GM08714 (cell line): ENCODE data around the gene UBQLN4.

ENCODE experiments used
- H3K4me3 ChIP-seq: fragments of 200-500 bp; sonication (Bioruptor generic); 2 replicates; pipeline ENCODE4 v1.5.1; 2014; ENCODE audit warnings: mild to moderate bottlenecking, low read length, inconsistent platforms
- ZNF274 ChIP-seq: IDR thresholded peaks from 2 replicates; pipeline ENCODE4 v1.6.1; 2012; ENCODE audit warnings: mild to moderate bottlenecking, low read depth, low read length

The UBQLN4 gene

DNA sequence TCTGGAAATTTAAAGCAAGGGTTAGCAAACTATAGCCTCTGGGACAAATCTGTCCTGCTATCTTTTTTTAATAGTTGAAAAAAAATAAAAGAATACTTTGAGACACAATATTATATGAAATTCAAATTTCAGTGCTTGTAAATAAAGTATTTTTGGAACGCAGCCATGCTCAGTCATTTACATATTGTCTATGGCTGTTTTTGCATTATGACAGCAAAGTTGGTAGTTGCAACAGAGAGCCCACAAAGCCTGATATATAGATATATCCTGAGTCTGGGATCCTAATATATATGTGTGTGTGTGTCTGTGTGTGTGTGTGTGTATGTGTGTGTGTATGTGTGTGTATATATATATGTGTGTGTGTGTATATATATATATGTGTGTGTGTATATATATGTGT is 53.6 kb downstream of the UBQLN4 start:
- H3K4me3 ChIP-seq, result no peak overlapping the region
- no peak for TF ChIP-seq ZNF274

DNA sequence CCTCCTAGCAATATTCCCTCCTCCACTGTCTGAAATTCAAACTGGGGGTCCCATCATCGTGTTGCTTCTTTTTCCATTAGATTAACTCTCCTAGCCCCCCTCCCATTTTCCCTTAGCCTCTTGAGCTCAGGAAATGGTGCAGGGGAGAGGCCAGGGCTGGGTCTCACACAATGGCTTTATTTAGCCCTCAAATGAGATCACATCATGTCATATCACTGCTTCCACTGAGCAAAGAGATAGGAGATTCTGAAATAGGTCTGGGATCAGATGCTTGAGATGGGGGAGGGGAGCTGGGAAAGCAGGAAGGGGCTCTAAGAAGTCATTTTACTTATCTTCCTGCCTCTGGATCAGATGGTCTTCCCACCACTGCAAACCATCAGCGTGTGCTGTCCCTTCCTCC is 57.4 kb downstream of the UBQLN4 start:
- no peak overlapping the region for H3K4me3 ChIP-seq
- TF ChIP-seq ZNF274, result no peak

DNA sequence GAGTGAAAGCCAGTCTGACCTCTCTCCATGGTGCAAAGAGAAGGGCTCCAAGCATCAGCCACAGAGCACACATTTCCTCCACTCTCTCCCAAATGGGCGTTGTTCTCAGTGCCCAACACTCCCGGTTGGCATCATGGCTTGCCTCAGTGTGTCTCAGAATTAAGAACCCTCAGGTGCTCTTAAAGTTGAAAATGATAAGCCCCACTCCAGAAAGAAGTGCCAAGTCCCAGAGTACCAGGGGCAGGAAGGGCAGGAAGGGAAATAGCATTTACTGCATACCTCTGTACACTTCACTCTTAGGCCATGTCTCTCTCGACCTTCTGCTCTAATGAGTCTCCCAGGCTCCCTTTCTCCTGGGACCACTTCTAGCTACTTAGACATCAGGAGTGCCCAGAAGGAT is 60.0 kb downstream of the UBQLN4 start:
- H3K4me3 ChIP-seq, result no peak overlapping the region
- no peak for TF ChIP-seq ZNF274

DNA sequence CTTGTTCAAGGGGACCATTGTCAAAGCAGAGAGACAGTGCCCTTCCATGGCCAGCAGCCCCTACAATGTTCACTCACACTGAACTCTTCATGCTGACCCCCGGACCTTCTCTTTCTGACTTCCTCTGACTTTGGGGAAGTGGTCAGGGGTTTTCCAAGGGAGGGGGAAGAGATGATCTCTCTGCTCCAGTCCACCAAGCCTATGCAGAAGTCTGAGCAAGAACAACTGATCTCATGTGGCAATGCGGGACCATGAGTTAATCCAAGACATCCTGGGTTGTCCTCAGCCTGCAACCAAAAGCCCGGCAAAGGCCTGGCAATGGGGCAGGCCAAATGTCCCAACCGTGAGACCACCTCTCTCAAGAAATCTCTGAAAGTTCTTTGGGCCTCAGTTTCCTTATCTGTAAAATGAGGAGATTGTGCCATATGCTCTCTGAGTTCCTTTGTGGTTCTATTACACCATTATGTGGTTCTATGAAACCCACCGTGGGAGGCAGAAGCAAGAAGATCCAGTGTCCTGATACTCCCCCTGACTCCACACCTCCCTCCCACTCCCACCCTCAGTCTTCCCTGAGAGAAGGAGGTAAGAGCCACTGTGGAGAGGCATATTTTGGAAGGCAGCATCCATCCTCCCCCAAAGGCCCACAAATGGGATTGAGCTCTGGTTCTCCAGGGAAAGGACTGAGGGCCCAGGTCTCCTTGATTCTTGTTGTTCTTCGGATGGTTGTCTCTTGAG is 63.4 kb downstream of the UBQLN4 start:
- no peak for TF ChIP-seq ZNF274
- no peak overlapping the region for H3K4me3 ChIP-seq

DNA sequence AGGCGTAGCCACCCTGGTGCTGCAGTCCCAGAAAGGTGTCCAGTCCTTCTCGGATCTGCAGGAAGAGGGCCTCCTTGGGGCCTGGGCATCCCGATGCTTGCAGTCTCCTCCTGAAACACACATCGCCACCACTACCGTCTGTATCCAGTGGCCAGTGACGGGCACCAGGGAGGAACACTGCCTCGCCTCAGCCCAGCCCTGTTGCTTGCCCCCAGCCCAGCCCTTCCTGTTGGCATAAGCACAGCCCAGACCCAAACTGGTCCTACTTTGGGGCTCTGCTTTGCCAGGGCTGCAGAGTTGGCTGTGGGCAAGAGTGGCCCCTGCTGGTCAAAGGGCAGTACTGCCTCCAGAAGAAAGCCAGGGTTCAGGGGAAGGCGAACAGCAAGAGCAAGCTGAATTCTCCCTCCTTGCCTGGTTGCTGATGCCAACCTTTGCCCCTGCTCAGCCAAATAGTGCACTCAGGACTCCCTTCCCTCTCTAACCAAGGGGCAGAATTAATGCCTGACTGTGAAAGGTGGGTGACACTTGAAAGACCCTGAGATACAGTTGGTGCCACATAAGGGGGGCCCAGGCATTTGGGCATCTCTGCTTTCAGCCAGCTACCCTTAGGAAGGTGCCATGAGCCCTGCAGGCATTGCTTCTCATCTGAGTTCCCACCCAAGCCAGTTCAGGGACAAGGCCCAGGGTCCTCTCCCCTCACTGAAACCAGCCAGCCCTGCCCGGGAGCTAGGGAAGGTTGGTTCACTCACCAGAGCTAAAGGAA is 64.2 kb downstream of the UBQLN4 start:
- H3K4me3 ChIP-seq, result no peak overlapping the region
- no peak for TF ChIP-seq ZNF274
